Measurements from ENCODE around the gene COPB2.
A peak's percentile ranks its signal among the peaks of the same experiment; 100 is the strongest.

Gene COPB2

DNA sequence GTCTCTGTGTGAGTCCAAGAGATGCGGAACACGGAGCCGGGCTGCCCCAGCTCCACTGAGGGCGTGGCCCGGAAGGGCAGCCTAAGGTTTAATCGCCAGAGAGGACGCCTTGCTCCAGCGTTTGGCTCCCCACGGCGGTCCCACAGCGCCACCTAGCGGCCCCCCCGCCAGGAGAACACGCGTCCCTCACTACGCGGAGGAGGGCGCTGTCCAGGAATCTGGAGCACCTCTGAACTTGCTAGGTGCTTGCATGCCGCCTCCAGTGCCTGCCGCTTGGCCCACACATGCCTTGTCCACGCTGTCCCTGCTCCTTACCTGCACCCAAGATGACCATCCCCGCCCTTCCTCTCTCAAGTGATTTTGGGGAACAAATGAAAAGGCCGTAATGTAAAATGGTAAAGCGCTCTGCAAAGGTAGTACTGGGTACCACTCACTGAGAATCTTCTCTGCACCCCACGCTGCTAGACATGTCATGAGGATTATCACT lies 60.0 kb downstream of the COPB2 start (continued):
- TF ChIP-seq, protein P1, sequence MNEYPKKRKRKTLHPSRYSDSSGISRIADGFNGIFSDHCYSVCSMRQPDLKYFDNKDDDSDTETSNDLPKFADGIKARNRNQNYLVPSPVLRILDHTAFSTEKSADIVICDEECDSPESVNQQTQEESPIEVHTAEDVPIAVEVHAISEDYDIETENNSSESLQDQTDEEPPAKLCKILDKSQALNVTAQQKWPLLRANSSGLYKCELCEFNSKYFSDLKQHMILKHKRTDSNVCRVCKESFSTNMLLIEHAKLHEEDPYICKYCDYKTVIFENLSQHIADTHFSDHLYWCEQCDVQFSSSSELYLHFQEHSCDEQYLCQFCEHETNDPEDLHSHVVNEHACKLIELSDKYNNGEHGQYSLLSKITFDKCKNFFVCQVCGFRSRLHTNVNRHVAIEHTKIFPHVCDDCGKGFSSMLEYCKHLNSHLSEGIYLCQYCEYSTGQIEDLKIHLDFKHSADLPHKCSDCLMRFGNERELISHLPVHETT (tag by site-specific recombination; IDR thresholded peaks at IDR 0.05) = no peak
- TF ChIP-seq ZFHX2 (tag by site-specific recombination; conservative IDR thresholded peaks at IDR 0.05) = no peak
- TF ChIP-seq, protein P2, sequence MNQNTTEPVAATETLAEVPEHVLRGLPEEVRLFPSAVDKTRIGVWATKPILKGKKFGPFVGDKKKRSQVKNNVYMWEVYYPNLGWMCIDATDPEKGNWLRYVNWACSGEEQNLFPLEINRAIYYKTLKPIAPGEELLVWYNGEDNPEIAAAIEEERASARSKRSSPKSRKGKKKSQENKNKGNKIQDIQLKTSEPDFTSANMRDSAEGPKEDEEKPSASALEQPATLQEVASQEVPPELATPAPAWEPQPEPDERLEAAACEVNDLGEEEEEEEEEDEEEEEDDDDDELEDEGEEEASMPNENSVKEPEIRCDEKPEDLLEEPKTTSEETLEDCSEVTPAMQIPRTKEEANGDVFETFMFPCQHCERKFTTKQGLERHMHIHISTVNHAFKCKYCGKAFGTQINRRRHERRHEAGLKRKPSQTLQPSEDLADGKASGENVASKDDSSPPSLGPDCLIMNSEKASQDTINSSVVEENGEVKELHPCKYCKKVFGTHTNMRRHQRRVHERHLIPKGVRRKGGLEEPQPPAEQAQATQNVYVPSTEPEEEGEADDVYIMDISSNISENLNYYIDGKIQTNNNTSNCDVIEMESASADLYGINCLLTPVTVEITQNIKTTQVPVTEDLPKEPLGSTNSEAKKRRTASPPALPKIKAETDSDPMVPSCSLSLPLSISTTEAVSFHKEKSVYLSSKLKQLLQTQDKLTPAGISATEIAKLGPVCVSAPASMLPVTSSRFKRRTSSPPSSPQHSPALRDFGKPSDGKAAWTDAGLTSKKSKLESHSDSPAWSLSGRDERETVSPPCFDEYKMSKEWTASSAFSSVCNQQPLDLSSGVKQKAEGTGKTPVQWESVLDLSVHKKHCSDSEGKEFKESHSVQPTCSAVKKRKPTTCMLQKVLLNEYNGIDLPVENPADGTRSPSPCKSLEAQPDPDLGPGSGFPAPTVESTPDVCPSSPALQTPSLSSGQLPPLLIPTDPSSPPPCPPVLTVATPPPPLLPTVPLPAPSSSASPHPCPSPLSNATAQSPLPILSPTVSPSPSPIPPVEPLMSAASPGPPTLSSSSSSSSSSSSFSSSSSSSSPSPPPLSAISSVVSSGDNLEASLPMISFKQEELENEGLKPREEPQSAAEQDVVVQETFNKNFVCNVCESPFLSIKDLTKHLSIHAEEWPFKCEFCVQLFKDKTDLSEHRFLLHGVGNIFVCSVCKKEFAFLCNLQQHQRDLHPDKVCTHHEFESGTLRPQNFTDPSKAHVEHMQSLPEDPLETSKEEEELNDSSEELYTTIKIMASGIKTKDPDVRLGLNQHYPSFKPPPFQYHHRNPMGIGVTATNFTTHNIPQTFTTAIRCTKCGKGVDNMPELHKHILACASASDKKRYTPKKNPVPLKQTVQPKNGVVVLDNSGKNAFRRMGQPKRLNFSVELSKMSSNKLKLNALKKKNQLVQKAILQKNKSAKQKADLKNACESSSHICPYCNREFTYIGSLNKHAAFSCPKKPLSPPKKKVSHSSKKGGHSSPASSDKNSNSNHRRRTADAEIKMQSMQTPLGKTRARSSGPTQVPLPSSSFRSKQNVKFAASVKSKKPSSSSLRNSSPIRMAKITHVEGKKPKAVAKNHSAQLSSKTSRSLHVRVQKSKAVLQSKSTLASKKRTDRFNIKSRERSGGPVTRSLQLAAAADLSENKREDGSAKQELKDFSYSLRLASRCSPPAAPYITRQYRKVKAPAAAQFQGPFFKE (tag by site-specific recombination; IDR thresholded peaks at IDR 0.05; ENCODE audit: borderline replicate concordance) = no peak
- TF ChIP-seq, protein P3, sequence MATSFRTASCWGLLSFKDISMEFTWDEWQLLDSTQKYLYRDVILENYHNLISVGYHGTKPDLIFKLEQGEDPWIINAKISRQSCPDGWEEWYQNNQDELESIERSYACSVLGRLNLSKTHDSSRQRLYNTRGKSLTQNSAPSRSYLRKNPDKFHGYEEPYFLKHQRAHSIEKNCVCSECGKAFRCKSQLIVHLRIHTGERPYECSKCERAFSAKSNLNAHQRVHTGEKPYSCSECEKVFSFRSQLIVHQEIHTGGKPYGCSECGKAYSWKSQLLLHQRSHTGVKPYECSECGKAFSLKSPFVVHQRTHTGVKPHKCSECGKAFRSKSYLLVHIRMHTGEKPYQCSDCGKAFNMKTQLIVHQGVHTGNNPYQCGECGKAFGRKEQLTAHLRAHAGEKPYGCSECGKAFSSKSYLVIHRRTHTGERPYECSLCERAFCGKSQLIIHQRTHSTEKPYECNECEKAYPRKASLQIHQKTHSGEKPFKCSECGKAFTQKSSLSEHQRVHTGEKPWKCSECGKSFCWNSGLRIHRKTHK (tag by site-specific recombination; IDR thresholded peaks at IDR 0.05) = no peak
- TF ChIP-seq MZF1 (tag by site-specific recombination; IDR thresholded peaks at IDR 0.05; ENCODE audit: borderline replicate concordance) = no peak
- TF ChIP-seq, protein P4, sequence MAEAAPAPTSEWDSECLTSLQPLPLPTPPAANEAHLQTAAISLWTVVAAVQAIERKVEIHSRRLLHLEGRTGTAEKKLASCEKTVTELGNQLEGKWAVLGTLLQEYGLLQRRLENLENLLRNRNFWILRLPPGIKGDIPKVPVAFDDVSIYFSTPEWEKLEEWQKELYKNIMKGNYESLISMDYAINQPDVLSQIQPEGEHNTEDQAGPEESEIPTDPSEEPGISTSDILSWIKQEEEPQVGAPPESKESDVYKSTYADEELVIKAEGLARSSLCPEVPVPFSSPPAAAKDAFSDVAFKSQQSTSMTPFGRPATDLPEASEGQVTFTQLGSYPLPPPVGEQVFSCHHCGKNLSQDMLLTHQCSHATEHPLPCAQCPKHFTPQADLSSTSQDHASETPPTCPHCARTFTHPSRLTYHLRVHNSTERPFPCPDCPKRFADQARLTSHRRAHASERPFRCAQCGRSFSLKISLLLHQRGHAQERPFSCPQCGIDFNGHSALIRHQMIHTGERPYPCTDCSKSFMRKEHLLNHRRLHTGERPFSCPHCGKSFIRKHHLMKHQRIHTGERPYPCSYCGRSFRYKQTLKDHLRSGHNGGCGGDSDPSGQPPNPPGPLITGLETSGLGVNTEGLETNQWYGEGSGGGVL (tag by site-specific recombination; IDR thresholded peaks at IDR 0.05) = no peak
- TF ChIP-seq ZBTB7A (tag by site-specific recombination; IDR thresholded peaks at IDR 0.05; ENCODE audit: low read depth) = no peak
- TF ChIP-seq OVOL3 (tag by site-specific recombination; IDR thresholded peaks at IDR 0.05) = no peak
- peak; percentile 67; the same call in 1 of the 2 replicates for TF ChIP-seq ZNF2 (tag by site-specific recombination; IDR thresholded peaks at IDR 0.05)
- TF ChIP-seq, protein P5, sequence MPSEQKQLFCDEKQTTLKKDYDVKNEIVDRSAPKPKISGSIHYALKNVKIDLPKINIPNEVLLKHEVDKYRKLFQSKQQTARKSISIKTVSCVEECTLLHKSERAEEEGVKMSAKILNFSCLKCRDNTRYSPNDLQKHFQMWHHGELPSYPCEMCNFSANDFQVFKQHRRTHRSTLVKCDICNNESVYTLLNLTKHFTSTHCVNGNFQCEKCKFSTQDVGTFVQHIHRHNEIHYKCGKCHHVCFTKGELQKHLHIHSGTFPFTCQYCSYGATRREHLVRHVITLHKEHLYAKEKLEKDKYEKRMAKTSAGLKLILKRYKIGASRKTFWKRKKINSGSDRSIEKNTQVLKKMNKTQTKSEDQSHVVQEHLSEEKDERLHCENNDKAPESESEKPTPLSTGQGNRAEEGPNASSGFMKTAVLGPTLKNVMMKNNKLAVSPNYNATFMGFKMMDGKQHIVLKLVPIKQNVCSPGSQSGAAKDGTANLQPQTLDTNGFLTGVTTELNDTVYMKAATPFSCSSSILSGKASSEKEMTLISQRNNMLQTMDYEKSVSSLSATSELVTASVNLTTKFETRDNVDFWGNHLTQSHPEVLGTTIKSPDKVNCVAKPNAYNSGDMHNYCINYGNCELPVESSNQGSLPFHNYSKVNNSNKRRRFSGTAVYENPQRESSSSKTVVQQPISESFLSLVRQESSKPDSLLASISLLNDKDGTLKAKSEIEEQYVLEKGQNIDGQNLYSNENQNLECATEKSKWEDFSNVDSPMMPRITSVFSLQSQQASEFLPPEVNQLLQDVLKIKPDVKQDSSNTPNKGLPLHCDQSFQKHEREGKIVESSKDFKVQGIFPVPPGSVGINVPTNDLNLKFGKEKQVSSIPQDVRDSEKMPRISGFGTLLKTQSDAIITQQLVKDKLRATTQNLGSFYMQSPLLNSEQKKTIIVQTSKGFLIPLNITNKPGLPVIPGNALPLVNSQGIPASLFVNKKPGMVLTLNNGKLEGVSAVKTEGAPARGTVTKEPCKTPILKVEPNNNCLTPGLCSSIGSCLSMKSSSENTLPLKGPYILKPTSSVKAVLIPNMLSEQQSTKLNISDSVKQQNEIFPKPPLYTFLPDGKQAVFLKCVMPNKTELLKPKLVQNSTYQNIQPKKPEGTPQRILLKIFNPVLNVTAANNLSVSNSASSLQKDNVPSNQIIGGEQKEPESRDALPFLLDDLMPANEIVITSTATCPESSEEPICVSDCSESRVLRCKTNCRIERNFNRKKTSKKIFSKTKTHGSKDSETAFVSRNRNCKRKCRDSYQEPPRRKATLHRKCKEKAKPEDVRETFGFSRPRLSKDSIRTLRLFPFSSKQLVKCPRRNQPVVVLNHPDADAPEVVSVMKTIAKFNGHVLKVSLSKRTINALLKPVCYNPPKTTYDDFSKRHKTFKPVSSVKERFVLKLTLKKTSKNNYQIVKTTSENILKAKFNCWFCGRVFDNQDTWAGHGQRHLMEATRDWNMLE (tag by site-specific recombination; conservative IDR thresholded peaks at IDR 0.05; ENCODE audit: low read depth) = no peak
- TF ChIP-seq ZBTB20 (tag by site-specific recombination; IDR thresholded peaks at IDR 0.05) = no peak
- TF ChIP-seq ZNF629 (tag by site-specific recombination; IDR thresholded peaks at IDR 0.05) = no peak
- no peak for TF ChIP-seq ZNF10 (tag by site-specific recombination; IDR thresholded peaks at IDR 0.05)
- TF ChIP-seq, protein P6, sequence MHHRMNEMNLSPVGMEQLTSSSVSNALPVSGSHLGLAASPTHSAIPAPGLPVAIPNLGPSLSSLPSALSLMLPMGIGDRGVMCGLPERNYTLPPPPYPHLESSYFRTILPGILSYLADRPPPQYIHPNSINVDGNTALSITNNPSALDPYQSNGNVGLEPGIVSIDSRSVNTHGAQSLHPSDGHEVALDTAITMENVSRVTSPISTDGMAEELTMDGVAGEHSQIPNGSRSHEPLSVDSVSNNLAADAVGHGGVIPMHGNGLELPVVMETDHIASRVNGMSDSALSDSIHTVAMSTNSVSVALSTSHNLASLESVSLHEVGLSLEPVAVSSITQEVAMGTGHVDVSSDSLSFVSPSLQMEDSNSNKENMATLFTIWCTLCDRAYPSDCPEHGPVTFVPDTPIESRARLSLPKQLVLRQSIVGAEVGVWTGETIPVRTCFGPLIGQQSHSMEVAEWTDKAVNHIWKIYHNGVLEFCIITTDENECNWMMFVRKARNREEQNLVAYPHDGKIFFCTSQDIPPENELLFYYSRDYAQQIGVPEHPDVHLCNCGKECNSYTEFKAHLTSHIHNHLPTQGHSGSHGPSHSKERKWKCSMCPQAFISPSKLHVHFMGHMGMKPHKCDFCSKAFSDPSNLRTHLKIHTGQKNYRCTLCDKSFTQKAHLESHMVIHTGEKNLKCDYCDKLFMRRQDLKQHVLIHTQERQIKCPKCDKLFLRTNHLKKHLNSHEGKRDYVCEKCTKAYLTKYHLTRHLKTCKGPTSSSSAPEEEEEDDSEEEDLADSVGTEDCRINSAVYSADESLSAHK (tag by site-specific recombination; IDR thresholded peaks at IDR 0.05) = no peak
- no peak for TF ChIP-seq ZNF214 (tag by site-specific recombination; IDR thresholded peaks at IDR 0.05; ENCODE audit: borderline replicate concordance)
- no peak for TF ChIP-seq ZNF292 (tag by site-specific recombination; IDR thresholded peaks at IDR 0.05; ENCODE audit: borderline replicate concordance, low read depth)
- no peak for TF ChIP-seq ZNF544 (tag by site-specific recombination; IDR thresholded peaks at IDR 0.05)
- TF ChIP-seq ZNF132 (tag by site-specific recombination; IDR thresholded peaks at IDR 0.05; ENCODE audit: borderline replicate concordance) = no peak
- peak; percentile 41; the same call in 1 of the 2 replicates for TF ChIP-seq ZNF341 (tag by site-specific recombination; IDR thresholded peaks at IDR 0.05; ENCODE audit: low read depth)
- no peak for TF ChIP-seq HOXA7 (CRISPR knock-in tag; IDR thresholded peaks at IDR 0.05; ENCODE audit: borderline replicate concordance)
- TF ChIP-seq GFI1B (tag by site-specific recombination; IDR thresholded peaks at IDR 0.05) = no peak
- TF ChIP-seq ZNF747 (tag by site-specific recombination; IDR thresholded peaks at IDR 0.05) = no peak

Measured in HEK293 (cell line).